Measurements from ENCODE around the gene TRPM3.

Gene TRPM3

GRCh38 chr9:70887826-70888225 is 233.6 kb downstream of the TRPM3 start:
- DNase-seq (ENCODE audit: low read depth), result no peak

- DNase-seq (ENCODE audit: low read depth), result no peak
Observed at GRCh38 chr9:70883963-70884793, 237.2 kb downstream of the TRPM3 start.

- DNase-seq (ENCODE audit: low read depth), result no peak
Observed at GRCh38 chr9:70883056-70883455, 238.4 kb downstream of the TRPM3 start.

- DNase-seq (ENCODE audit: low read depth), result no peak
Observed at GRCh38 chr9:70881333-70881732, 240.1 kb downstream of the TRPM3 start.

- DNase-seq (ENCODE audit: low read depth), result no peak
Observed at GRCh38 chr9:70880535-70880934, 240.9 kb downstream of the TRPM3 start.

GRCh38 chr9:70878576-70878975 is 242.8 kb downstream of the TRPM3 start:
- DNase-seq (ENCODE audit: low read depth), result no peak

GRCh38 chr9:70874451-70874850 is 247.0 kb downstream of the TRPM3 start:
- DNase-seq (ENCODE audit: low read depth), result no peak

- DNase-seq (ENCODE audit: low read depth), result no peak
Observed at GRCh38 chr9:70873506-70873905, 247.9 kb downstream of the TRPM3 start.

- no peak for DNase-seq (ENCODE audit: low read depth)
Observed at GRCh38 chr9:70868661-70869652, 252.5 kb downstream of the TRPM3 start.

GRCh38 chr9:70868041-70868440 is 253.4 kb downstream of the TRPM3 start:
- DNase-seq (ENCODE audit: low read depth), result no peak

GRCh38 chr9:70865471-70865870 is 255.9 kb downstream of the TRPM3 start:
- no peak for DNase-seq (ENCODE audit: low read depth)

- no peak for DNase-seq (ENCODE audit: low read depth)
Observed at GRCh38 chr9:70861797-70862196, 259.6 kb downstream of the TRPM3 start.

- no peak for DNase-seq (ENCODE audit: low read depth)
Observed at GRCh38 chr9:70861376-70861775, 260.0 kb downstream of the TRPM3 start.

GRCh38 chr9:70859694-70860093 is 261.7 kb downstream of the TRPM3 start:
- DNase-seq (ENCODE audit: low read depth), result no peak

- DNase-seq (ENCODE audit: low read depth), result no peak
Observed at GRCh38 chr9:70856411-70856810, 265.0 kb downstream of the TRPM3 start.

GRCh38 chr9:70852711-70853240 is 268.6 kb downstream of the TRPM3 start:
- DNase-seq (ENCODE audit: low read depth), result no peak

GRCh38 chr9:70840266-70840665 is 281.2 kb downstream of the TRPM3 start:
- DNase-seq (ENCODE audit: low read depth), result no peak

GRCh38 chr9:70835323-70835722 is 286.1 kb downstream of the TRPM3 start:
- no peak for DNase-seq (ENCODE audit: low read depth)

GRCh38 chr9:70832492-70832891 is 288.9 kb downstream of the TRPM3 start:
- no peak for DNase-seq (ENCODE audit: low read depth)

GRCh38 chr9:70830618-70831017 is 290.8 kb downstream of the TRPM3 start:
- no peak for DNase-seq (ENCODE audit: low read depth)

GRCh38 chr9:70829591-70830265 is 291.7 kb downstream of the TRPM3 start:
- no peak for DNase-seq (ENCODE audit: low read depth)

GRCh38 chr9:70826562-70826961 is 294.9 kb downstream of the TRPM3 start:
- DNase-seq (ENCODE audit: low read depth), result no peak
